ENCODE results near the gene LRBA.

- TF ChIP-seq CTCF (IDR thresholded peaks at IDR 0.05) (no peak), POLR2A (IDR thresholded peaks at IDR 0.05) (no peak)
These were observed 657.3 kb downstream of the LRBA start for GRCh38 chr4:150357829-150358228.

Measured in testis (tissue), 2 donors.